GM18520 (cell line): Measurements from ENCODE around the gene FZD2.
"Not testable (repeated sequence)": the region's sequence is repeated elsewhere in the genome, so short reads cannot be mapped to it uniquely, and the experiment has no call there.

ENCODE experiments used
- ATAC-seq: cut with Tn5 transposase; IDR thresholded peaks from one replicate; pipeline ENCODE4 v1.9.1; 2021; ENCODE audit not compliant: unreplicated experiment

Gene FZD2

DNA sequence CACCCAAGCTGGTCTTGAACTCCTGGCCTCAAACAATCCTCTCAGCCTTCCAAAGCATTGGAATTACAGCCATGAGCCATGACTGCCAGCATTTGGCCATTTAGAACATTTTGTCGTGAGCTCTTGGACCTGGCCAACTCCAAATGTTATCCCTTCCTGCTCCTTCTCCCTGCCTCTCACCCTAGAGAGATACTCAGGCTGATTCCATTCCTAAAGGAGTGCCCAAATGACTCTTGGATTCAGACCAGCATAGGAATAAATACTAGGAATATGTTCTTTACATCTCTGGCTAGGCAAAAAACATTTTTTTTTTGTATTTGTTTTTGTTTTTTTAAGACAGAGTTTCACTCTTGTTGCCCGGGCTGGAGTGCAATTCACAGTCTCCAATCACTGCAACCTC, 15.5 kb downstream of the FZD2 start:
- ATAC-seq: no peak

DNA sequence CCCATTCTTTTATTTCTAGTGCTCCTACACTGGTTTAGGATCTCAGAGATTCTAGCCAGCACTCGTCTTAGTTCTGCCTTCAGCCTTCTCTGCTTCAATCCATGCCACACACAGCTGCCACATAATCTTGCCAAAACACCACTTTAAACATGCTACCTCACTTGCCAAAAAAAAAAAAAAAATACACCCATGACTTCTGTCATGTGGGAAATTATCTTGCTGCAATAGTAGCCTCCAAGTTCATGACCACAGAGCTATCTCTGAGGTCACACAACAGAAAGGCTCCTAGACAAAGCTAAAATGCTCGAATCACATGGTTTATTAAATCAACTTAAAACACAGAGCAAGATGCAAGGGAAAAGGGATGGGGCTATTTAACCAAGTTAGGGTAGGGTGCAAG, 18.1 kb downstream of the FZD2 start:
- no peak for ATAC-seq

DNA sequence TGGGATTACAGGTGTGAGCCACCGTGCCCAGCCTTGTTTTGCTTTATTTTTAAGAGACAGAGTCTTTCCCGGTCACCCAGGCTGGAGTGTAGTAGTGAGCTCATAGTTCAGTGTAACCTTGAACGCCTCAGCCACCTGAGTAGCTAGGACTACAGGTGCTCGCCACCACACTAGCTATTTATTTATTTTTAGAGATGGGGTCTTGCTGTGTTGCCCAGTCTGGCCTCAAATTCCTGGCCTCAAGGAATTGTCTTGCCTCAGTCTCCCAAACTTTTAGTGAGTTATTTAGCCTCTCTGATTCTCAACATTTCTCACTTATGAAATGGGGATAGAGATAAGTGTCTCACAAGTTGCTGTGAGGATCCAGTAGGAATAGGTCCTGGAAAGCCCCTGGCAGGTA, 21.7 kb downstream of the FZD2 start:
- no peak for ATAC-seq

DNA sequence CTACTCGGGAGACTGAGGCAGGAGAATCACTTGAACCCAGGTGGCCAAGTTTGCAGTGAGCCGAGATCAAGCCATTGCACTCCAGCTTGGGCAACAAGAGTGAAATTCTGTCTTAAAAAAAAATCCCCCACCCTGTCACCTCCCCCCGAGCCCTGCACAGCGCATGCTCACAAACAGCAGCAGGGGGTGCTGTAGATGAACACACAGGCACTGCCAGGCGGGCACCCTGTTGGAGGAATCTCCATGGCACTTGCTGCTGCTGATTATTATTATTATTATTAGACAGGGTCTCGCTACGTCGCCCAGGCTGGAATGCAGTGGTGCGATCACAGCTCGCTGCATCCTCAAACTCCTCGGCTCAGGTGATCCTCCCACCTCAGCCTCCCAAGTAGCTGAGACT, 24.6 kb downstream of the FZD2 start:
- ATAC-seq: no peak

DNA sequence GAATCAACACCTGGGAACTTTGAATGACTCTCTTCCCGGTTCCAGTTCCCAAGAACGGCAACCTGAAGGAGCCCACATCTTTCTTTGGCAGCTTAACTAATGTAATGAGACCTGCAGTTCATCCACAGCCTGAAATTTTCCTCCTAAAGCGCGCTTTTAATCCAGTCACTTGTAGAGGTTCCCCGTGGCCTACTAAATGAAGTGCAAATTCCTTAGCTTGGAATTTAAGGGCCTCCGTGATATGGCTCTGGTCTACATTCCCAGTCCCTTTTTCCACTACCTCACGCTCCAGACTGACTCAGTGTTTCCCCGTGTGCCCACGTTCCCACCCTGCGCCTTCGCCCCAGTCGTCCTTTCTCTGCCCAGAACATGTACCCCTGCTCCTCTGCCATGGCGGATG, 27.2 kb downstream of the FZD2 start:
- ATAC-seq: no peak

DNA sequence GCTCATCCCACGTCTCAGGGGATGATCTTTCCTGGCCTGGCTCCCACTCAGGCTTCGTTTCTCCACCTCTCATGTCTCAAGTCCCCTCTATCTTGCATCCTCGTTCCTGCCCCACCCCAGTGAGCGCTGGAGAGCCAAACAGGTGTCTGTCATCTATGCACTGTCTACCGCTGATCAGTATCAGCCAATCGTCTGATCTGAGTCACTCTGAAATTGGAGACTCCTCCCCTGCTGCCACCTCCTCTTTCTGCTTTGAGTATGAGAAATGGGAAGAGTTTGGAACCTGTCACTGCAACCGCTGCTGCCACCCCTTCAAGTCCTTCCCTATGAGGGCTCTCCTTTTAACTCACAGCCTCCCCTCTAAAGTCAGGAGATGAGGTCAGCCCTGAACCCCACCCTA, 28.0 kb downstream of the FZD2 start:
- no peak for ATAC-seq

DNA sequence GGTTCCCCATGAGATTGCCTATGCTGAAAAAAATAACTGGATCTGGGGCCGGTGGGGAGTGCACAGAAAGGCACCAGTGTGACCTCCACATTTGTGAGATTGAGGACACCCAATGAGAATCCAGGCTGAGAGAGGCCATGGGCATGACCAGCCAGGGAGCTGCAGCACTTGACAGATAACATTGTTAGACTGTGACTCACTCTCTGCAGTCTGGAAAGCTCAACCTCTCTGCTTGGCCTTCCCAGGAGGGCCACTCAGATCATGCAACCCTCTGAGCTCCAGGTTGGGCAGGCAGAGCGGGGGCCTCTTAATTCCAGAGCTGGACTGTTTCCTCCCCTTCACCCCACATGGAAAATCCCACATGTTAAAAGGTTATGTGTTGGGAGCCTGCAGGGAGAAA, 30.1 kb downstream of the FZD2 start:
- ATAC-seq: no peak

DNA sequence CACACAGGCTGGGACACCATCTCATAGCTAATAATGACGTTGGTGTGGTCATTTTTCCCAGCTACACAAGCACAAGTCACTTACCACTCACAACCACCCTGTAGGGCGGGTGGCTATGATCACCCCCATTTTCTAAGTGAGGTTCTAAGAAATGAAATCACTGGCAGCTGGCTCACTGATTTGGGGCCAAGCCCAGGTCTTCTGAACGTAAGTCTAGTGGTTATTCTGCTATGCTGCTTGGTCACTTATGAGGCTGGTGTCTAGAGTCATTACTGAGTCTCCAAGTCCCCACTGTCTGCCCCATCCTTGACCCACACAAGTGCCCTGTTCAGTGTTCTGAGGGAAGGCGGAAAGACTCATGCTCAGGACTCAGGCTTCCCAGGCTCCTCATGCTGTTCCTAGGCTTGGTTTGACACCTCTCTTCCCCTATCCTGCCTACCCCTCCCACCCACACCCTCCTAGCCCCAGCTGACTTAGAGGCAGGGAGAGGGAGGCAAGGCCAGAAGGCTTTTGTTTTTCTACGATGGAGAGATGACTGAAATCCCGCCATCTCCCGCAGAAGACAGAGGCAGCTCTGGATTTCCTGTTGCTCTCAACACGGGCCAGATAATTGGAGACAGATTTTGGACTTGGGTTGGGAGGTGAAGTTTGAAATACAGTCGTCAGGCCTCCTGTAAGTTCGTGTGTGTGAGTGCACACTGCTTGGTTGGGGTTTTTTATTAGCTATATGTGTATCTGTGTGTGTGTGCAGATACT, 32.2 kb downstream of the FZD2 start:
- ATAC-seq: no peak

DNA sequence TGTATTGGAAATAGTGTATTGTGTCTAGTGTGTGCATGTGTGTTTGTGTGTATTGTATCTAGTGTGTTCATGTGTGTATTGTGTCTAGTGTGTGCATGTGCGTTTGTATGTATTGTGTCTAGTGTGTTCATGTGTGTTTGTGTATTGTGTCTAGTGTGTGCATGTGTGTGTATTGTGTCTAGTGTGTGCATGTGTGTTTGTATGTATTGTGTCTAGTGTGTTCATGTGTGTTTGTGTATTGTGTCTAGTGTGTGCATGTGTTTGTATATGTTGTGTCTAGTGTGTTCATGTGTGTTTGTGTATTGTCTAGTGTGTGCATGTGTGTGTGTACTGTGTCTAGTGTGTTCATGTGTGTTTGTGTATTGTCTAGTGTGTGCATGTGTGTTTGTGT, 32.8 kb downstream of the FZD2 start:
- not testable (repeated sequence) for ATAC-seq

DNA sequence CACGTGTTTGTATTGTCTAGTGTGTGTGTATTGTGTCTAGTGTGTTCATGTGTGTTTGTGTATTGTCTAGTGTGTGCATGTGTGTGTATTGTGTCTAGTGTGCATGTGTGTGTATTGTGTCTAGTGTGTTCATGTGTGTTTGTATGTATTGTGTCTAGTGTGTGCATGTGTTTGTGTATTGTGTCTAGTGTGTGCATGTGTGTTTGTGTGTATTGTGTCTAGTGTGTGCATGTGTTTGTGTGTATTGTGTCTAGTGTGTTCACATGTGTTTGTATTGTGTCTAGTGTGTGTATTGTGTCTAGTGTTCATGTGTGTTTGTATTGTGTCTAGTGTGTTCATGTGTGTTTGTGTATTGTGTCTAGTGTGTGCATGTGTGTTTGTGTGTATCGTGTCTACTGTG, 33.5 kb downstream of the FZD2 start:
- not testable (repeated sequence) for ATAC-seq

DNA sequence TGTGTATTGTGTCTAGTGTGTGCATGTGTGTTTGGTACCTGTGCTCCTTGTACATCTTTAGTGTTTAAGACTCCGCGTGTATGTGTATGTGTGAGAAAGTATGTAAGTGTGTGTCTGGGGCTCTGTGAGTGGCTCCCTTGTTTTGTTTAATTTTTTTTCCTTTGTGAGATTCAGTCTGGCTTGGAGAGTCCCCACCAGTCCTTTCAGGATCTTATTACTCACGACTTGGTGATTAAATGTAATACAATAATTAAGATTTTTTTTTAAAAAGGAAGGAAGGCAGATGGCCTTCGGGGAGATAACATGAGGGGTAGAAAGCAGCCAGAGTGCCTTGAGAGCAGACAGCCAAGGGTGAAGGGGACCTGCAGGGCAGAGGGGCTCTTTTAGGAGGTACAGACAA, 33.9 kb downstream of the FZD2 start:
- no peak for ATAC-seq

DNA sequence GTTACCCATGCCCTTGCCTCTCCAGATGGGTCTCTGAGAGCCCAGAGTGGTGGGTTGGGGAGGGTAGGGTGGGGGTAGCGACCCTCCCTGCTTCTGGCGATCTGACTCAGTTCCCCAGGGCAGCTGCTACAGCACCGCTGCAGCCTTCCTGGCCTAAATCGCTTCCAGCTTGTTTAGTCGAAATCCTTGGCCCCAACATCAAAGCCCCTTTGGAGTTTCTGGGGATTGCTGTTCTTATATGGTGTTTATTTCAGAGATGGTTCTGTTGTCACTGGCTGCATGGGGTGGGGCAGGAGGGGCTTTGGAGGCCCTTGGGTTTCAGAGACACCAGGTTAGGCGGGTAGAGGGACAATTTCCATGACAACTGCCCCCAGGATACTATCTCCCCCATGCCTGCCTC, 35.9 kb downstream of the FZD2 start:
- no peak for ATAC-seq

DNA sequence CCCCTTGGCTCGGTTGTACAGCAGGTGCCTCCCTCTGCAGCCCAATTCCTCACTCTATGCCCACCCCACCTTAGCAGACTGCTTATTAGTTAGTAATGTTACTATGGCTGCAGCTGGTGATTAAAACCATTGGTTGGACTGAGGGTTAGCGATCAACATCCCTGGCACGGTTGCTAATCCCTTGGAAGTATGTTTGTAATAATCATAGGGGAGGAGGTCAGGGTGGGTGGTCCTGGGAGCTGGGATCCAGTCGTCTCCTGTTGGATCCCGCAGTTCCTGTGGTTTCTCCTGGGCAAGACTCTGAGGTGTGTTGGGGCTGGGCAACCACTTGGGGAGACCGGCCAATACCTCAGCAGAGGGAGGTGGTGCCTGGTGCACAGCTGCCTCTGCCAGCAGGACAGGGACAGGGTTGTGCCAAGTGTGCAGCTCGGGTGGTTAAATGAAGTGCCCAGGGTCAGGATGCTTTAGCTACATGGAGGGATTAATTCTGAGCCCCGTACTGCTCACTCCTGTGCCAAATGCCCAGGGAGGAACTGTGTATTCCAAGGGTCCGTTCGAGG, 38.0 kb downstream of the FZD2 start:
- ATAC-seq: no peak

DNA sequence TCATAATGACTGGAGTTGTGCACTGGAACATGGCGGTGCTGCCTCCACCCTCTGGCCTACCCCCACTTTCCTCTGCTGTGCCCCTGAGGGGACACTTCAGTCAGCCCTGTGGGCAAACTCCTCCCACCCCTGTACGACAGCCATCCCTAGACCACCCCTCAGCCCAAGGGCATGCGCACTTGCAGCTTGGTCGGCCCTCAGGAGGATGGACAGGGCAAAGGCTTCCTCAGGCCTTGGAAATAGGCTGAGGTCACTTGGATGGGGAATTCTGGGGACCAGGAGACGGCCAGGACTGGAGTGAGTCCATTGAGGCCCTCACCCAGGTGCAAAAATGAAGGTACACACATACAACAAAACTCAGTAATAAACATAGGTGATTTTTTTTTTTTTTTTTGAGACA, 41.0 kb downstream of the FZD2 start:
- ATAC-seq: no peak

DNA sequence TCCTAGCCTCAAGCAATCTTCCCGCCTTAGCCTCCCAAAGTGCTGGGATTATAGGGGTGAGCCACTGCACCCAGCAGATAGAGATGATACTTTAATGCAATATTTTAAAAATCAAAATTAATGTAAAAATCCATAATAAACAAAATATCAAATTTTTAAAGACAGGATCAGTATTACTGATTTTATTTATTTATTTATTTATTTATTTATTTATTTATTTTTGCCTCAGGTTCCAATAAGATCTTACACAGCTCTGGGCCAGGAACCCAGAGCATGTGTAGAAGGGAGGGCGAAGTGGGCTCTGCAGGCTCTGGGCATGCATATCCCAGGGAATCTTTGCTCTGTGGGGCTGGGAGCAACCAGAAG, 41.6 kb downstream of the FZD2 start:
- no peak for ATAC-seq

DNA sequence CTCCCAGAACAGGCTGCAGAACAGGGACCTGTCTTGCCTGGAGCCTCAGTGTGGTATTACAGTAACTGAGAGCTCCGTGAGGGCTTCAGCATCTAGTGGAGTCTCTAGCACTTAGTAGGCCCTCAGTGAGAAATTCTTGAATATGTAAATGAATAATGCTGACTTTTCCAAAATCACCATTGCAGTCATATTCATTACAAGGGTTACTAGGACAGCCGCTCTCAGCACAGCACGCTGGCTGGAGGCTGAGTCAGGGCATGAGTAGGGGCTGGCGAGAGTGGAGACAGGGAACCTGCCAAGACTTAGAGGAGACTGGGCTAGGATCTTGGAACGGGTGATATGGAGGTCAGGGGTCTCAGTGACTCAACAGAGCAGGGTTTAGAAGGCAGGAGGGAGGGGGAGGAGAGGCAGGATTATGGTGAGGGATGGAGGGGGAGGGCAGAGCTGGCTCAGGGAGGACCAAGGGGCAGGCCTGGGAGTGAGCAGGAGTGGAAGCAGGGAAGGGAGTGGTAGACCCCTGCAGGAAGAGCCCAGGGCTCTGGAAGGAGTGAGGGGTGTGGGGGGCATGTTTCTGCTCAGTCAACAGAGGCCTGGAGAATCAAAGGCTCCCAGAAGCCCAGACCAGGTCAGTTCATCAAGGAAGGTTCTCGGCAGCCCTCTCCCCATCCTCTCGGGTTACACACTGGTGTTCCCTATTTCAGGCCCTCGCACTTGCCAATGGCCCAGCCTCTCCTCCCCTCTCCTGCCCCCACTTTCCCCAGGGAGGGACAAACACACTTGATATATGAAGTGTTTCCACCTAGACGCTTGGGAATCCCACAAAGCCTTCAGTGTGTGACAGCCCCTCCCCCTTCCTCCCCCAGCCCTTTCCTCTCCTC, 42.3 kb downstream of the FZD2 start:
- no peak for ATAC-seq

DNA sequence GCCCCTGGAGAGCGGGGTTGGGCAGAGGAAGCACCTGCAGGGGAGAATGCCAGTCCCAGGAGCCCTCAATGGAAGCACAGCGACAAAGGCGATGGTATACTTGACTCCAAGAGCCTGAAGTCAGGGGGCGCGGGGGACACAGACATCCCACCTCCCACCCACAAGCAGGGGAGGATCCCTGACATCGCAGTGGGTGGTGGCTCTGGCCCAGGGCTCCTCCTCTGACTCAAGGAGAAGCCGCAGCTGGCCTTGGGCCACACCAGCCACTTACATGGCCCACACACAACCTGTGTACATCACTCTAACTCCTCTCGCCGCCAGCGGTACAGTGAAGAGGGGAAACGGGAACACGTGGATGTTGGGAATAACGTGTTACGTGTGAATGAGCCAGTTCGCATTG, 44.3 kb downstream of the FZD2 start:
- no peak for ATAC-seq

DNA sequence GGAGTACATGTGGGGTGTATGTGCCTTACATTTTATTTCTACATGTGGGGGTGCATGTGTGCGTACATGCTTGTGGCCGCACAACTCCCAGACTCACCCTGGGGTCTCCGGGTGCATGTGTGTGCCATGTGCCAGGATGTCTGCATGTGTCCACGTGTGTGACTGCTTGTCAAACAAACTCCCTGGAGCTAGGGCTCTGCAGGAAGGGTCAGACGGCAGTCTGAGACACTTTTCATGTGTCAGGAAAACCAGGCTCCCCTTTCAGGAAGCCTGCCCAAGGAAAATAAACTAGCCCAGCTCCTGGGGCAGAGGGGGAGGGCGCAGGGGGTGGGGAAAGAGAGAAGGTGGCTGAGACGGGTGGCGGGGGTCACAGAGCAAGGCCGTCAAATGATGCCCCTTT, 44.7 kb downstream of the FZD2 start:
- ATAC-seq: no peak

DNA sequence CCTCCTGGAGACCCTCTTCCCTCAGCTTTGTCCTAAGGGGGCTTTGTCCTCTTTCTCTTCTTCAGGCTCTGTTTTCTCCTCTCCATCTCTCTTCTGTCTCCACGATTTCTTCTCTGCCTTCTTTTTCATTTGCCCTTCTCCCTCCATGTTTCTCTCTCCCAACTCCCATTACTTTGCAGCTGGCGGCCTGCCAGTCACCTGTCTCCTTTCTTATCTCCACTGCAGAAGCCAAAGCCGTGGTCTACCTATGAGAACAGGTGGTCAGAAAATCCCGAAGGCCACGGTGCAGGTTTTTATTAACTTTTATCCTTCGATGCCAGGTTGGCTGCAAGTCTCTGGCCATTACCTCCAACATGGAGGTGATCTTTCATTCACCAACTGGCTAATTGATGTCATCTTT, 45.1 kb downstream of the FZD2 start:
- ATAC-seq: no peak

DNA sequence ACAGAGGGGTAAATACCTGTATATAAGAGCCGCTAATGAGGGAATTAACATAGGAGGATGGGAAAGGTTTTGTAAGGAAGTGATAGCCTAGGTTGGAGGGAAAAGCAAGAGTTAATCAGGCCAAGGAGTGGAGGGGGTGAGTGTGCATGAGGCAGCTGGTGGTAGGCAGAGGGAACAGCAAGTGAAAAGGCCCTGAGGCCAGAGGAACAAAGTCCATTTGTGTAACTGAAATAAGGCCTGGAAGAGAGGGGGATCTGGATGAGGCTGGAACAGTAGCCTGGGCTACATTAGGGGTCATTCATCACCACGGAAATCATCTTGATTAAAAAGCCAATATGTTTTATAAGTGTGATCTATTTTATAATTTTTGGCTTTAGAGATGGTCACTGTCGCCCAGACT, 45.7 kb downstream of the FZD2 start:
- no peak for ATAC-seq

DNA sequence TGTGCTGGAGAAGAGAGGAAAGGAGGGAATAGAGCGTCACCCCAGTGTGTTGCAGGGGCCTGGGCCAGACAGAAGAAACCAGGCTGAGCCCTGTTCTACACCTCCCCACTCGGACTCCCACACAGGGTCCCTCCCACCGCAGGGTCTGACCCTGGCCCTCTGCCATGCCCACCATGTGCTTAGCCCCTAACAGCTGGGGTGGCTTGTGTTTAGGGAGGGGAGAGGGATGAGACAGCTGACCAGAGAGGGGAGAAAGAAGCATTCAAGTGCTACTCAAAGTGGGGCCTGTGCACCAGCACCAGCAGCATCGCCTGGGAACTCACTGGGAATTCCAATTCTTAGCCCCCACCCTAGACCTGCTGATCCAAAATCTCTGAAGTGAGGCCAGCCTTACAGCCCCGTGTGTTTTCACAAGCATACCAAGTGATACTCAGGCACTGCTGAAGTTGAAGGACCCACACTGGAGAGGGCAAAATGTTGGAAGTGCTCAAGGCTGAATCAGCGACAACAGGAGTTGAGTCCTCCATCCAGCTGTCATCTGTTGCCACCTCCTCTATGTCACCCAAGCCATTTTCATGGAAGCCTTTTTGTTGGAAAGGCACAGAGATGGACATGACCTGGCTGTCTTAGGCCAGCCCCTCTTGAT, 47.0 kb downstream of the FZD2 start:
- no peak for ATAC-seq
